ENCODE measurements around the gene PRDM16.

PRDM16 gene

GRCh38 chr1:3372317-3372716, 303.3 kb downstream of the PRDM16 start:
- TF ChIP-seq, protein P1, sequence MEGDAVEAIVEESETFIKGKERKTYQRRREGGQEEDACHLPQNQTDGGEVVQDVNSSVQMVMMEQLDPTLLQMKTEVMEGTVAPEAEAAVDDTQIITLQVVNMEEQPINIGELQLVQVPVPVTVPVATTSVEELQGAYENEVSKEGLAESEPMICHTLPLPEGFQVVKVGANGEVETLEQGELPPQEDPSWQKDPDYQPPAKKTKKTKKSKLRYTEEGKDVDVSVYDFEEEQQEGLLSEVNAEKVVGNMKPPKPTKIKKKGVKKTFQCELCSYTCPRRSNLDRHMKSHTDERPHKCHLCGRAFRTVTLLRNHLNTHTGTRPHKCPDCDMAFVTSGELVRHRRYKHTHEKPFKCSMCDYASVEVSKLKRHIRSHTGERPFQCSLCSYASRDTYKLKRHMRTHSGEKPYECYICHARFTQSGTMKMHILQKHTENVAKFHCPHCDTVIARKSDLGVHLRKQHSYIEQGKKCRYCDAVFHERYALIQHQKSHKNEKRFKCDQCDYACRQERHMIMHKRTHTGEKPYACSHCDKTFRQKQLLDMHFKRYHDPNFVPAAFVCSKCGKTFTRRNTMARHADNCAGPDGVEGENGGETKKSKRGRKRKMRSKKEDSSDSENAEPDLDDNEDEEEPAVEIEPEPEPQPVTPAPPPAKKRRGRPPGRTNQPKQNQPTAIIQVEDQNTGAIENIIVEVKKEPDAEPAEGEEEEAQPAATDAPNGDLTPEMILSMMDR (IDR thresholded peaks at IDR 0.05; ENCODE audit: borderline replicate concordance, insufficient read depth, low read depth, low read length), result no peak
- H3K4me3 ChIP-seq (ENCODE audit: low read depth, low read length), result no peak overlapping the region

DNA sequence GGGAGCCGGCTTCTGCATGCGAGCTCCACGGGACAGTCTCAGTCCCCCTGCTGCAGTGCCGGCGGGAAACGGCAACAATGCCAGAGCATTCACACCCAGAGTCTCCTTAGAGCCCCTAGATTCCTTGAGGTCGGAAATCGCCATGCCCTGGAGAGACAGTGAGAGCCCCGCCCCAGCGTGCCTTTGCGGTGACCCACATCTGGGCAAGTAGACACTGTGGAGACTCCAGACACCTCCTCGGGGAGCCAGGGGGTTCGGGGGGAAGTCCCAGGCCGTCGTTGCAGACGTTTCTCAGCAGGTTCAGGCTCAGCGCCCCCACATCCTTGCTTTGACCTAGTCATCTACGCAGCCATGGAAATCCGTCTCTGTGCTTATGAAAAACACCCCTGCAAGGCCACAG, 304.2 kb downstream of the PRDM16 start:
- TF ChIP-seq, protein P1 (IDR thresholded peaks at IDR 0.05; ENCODE audit: borderline replicate concordance, insufficient read depth, low read depth, low read length), result no peak

GRCh38 chr1:3373700-3374405, 304.9 kb downstream of the PRDM16 start:
- no peak overlapping the region for H3K4me3 ChIP-seq (ENCODE audit: low read depth, low read length)
- TF ChIP-seq, protein P1 (IDR thresholded peaks at IDR 0.05; ENCODE audit: borderline replicate concordance, insufficient read depth, low read depth, low read length), result no peak

More for the DNA sequence above, 304.2 kb downstream of the PRDM16 start:
- no peak overlapping the region for H3K4me3 ChIP-seq (ENCODE audit: low read depth, low read length)

DNA sequence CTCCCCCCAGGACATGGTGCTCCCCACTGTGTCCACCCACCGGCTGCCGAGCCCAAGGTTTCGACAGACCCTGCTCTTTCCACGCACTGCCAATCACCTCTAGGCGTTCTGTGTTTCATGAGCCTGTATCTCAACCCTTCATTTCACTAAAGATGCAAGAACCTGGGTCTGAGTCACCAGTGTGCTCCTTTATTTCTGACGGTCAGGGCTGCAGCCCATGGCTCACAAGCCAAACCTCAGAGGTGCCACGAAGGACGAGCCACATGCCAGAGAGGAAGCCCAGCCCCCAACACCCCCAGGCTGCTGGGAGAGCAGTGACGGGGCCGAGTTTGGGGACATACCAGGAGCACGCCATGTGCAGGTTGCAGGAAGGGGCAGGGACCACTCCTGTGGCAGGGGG, 306.2 kb downstream of the PRDM16 start:
- TF ChIP-seq, protein P1 (IDR thresholded peaks at IDR 0.05; ENCODE audit: borderline replicate concordance, insufficient read depth, low read depth, low read length), result no peak
- no peak overlapping the region for H3K4me3 ChIP-seq (ENCODE audit: low read depth, low read length)

- TF ChIP-seq, protein P1 (IDR thresholded peaks at IDR 0.05; ENCODE audit: borderline replicate concordance, insufficient read depth, low read depth, low read length), result no peak
- H3K4me3 ChIP-seq (ENCODE audit: low read depth, low read length), result no peak overlapping the region
Observed at GRCh38 chr1:3377166-3377565, 308.2 kb downstream of the PRDM16 start.

GRCh38 chr1:3377604-3378279, 308.7 kb downstream of the PRDM16 start:
- H3K4me3 ChIP-seq (ENCODE audit: low read depth, low read length), result no peak overlapping the region

More at GRCh38 chr1:3377604-3378279, 308.7 kb downstream of the PRDM16 start:
- TF ChIP-seq, protein P1 (IDR thresholded peaks at IDR 0.05; ENCODE audit: borderline replicate concordance, insufficient read depth, low read depth, low read length), result no peak

Data from GM12875 (cell line).